Neural cell (in vitro differentiated cells): ENCODE data around the gene PCDHB9.
"Not testable (repeated sequence)": the region's sequence is repeated elsewhere in the genome, so short reads cannot be mapped to it uniquely, and the experiment has no call there.

ENCODE experiments used
- CTCF ChIP-seq: fragments of 450-650 bp; IDR thresholded peaks from 2 replicates; pipeline ENCODE4 v1.5.1; 2014; ENCODE audit warnings: antibody characterized with exemption, mild to moderate bottlenecking, moderate library complexity; ENCODE audit not compliant: poor library complexity, severe bottlenecking
- EZH2 ChIP-seq: fragments of 200-600, 300-800 bp; shearing (Covaris generic), sonication (generic); IDR thresholded peaks from 2 replicates; pipeline ENCODE4 v1.6.1; 2014; ENCODE audit warnings: antibody characterized with exemption, low read length, borderline replicate concordance, mild to moderate bottlenecking; ENCODE audit not compliant: insufficient read depth, poor library complexity, severe bottlenecking
- MXI1 ChIP-seq: fragments of 450-650 bp; conservative IDR thresholded peaks from 2 replicates; pipeline ENCODE4 v1.6.1; 2014; ENCODE audit warnings: antibody characterized with exemption, mild to moderate bottlenecking; ENCODE audit not compliant: poor library complexity, severe bottlenecking
- POLR2AphosphoS5 ChIP-seq: IDR thresholded peaks from 2 replicates; pipeline ENCODE4 v1.6.1; 2012
- SMC3 ChIP-seq: fragments of 450-650 bp; conservative IDR thresholded peaks from 2 replicates; pipeline ENCODE4 v1.6.1; 2014; ENCODE audit warnings: antibody characterized with exemption, mild to moderate bottlenecking, moderate library complexity; ENCODE audit not compliant: poor library complexity
- TAF1 ChIP-seq: IDR thresholded peaks from 2 replicates; pipeline ENCODE4 v1.6.1; 2012; ENCODE audit warnings: low read depth

GRCh38 chr5:141224844-141225243, 37.9 kb downstream of the PCDHB9 start:
- TF ChIP-seq EZH2, MXI1, CTCF, TAF1, SMC3, POLR2AphosphoS5: not testable (repeated sequence)
